Measurements from ENCODE around the gene PDE4D. TPM values are rescaled to one million over a fixed set of nuclear protein-coding genes. Genes with fewer than 3 reads are reported as not detected.

PDE4D gene
- total and polyA plus RNA-seq, 2 of the 4 experiments (the other 2 are of a cell fraction): 1.4 to 7.9 TPM

- in situ Hi-C loops (cut with MboI; ENCODE audit: low sequenced_read_pairs): loop anchor here (25.0 kb wide), 1 partner anchor 154 kb away; no protein-coding TSS in a partner anchor
- POLR2A ChIA-PET (ENCODE audit: unreplicated experiment): no interaction called here
These were observed 227.0 kb downstream of the PDE4D start for GRCh38 chr5:59666440-59667068.

More at GRCh38 chr5:59666440-59667068, 227.0 kb downstream of the PDE4D start:
- Histone ChIP-seq H4K8ac (ENCODE audit: low read depth in 2 of 2, low read length in 2 of 2) (no peak overlapping the region), H3K9me1 (ENCODE audit: insufficient read depth, low read length) (no peaks in the 10 kb centered on the region; the same call in 1 of the 2 replicates), H4K20me1 (ENCODE audit: insufficient read depth, low read length) (no peaks in the 10 kb centered on the region), H3K4me1 (ENCODE audit: control insufficient read depth, insufficient read depth, low read length) (no peaks in the 10 kb centered on the region), H3K9me3 (ENCODE audit: control insufficient read depth, insufficient read depth, low read length) (no peaks in the 10 kb centered on the region), H2BK120ac (ENCODE audit: low read depth, low read length) (no peak overlapping the region), H2BK5ac (ENCODE audit: low read depth, low read length, poor library complexity, severe bottlenecking) (no peak overlapping the region), H3K56ac (ENCODE audit: extremely low read depth, insufficient read depth, low read length) (no peak overlapping the region), H2AFZ (replicated peaks; ENCODE audit: low read length, poor library complexity) (no peak overlapping the region), H2AK9ac (replicated peaks; ENCODE audit: low read depth, low read length, poor library complexity) (no peak overlapping the region), H2AK5ac (ENCODE audit: low read depth, low read length) (no peak overlapping the region), H3K27ac (ENCODE audit: insufficient read depth, low read length) (no peak overlapping the region), H3K18ac (ENCODE audit: low read depth, low read length) (no peak overlapping the region), H3K4ac (ENCODE audit: low read depth, low read length) (no peak overlapping the region), H2BK20ac (ENCODE audit: low read depth, low read length) (no peak overlapping the region), H2BK15ac (ENCODE audit: low read depth, low read length) (no peak overlapping the region), H3K23ac (ENCODE audit: low read depth, low read length) (no peak overlapping the region), H3K4me2 (ENCODE audit: low read depth, low read length) (no peak overlapping the region), H3K4me3 (ENCODE audit: insufficient read depth, low read depth, low read length) (no peak overlapping the region), H4K5ac (ENCODE audit: low read depth, low read length) (no peak overlapping the region), H3K14ac (replicated peaks; ENCODE audit: low read depth, low read length) (no peak overlapping the region), H3K27me3 (ENCODE audit: control insufficient read depth, insufficient read depth, low read length) (no peaks in the 10 kb centered on the region), H3K79me1 (ENCODE audit: low read depth in 1 of 2, low read length in 2 of 2) (no peaks in the 10 kb centered on the region), H4K91ac (ENCODE audit: insufficient read depth, low read depth, low read length) (no peak overlapping the region), H3K9ac (ENCODE audit: low read depth, low read length) (no peak overlapping the region), H3K36me3 (ENCODE audit: control insufficient read depth, insufficient read depth, low read length) (no peaks in the 10 kb centered on the region)
- no TSS peak for BruUV-seq (replicated peaks)
- dilution Hi-C loops (cut with HindIII; ENCODE audit: low sequenced_read_pairs, unreplicated experiment): no loop called here
- TF ChIP-seq RFX5 (IDR thresholded peaks at IDR 0.05; ENCODE audit: low read depth, low read length) (no peak), CEBPB (IDR thresholded peaks at IDR 0.05; ENCODE audit: low read depth, low read length) (no peak), MAFK (IDR thresholded peaks at IDR 0.05; ENCODE audit: low read depth, low read length) (no peak), BHLHE40 (IDR thresholded peaks at IDR 0.05; ENCODE audit: low read depth, low read length) (no peak), USF2 (IDR thresholded peaks at IDR 0.05; ENCODE audit: low read depth, low read length) (no peak), MXI1 (IDR thresholded peaks at IDR 0.05; ENCODE audit: borderline replicate concordance, low read depth, low read length) (no peak), NFE2L2 (IDR thresholded peaks at IDR 0.05; ENCODE audit: low read depth, low read length) (no peak), SMC3 (IDR thresholded peaks at IDR 0.05; ENCODE audit: low read depth, low read length) (no peak), CTCF (conservative IDR thresholded peaks at IDR 0.05; ENCODE audit: low read depth, low read length) (no peak), ELK1 (IDR thresholded peaks at IDR 0.05; ENCODE audit: borderline replicate concordance, low read depth, low read length) (no peak), POLR2A (IDR thresholded peaks at IDR 0.05; ENCODE audit: low read depth, low read length) (no peak), CHD1 (IDR thresholded peaks at IDR 0.05; ENCODE audit: low read depth, low read length) (no peak), RCOR1 (IDR thresholded peaks at IDR 0.05; ENCODE audit: insufficient replicate concordance, low read length) (no peak), MAZ (IDR thresholded peaks at IDR 0.05; ENCODE audit: borderline replicate concordance, low read depth, low read length) (no peak), FOS (IDR thresholded peaks at IDR 0.05; ENCODE audit: low read depth, low read length) (no peak), RAD21 (IDR thresholded peaks at IDR 0.05; ENCODE audit: low read length) (no peak)
- CTCF ChIA-PET: interaction anchor here (1.4 kb wide), 1 partner anchor 333 kb away, joined by 3 read pairs; no protein-coding TSS in a partner anchor
- no CpG with 5 or more reads among the region's 4 CpGs for WGBS, 2 experiments (ENCODE audit: extremely low coverage in 2 of 2, insufficient read length in 1 of 2)
- DNase-seq: no peak
- no peak for ATAC-seq (ENCODE audit: low read depth)
- intact Hi-C loops (cut with micrococcal nuclease): no loop called here

Data from IMR-90 (cell line).